ENCODE results near the gene HOGA1.

HOGA1 gene

GRCh38 chr10:97612386-97612785, 28.2 kb downstream of the HOGA1 start:
- Histone ChIP-seq H3K9me3 (no peaks in the 10 kb centered on the region), H3K4me1 (no peaks in the 10 kb centered on the region), H3K4me3 (ENCODE audit: low read depth, low read length) (no peak overlapping the region), H3K27me3 (no peaks in the 10 kb centered on the region), H3K36me3 (no peaks in the 10 kb centered on the region)
- DNase-seq = no peak
- peak; percentile 47 for TF ChIP-seq CTCF (IDR thresholded peaks at IDR 0.05; ENCODE audit: low read depth, low read length)

- Histone ChIP-seq H3K4me3 (ENCODE audit: low read depth, low read length) (no peak overlapping the region), H3K4me1 (no peaks in the 10 kb centered on the region), H3K27me3 (no peaks in the 10 kb centered on the region), H3K36me3 (no peaks in the 10 kb centered on the region), H3K9me3 (no peaks in the 10 kb centered on the region)
- DNase-seq = no peak
- TF ChIP-seq CTCF (IDR thresholded peaks at IDR 0.05; ENCODE audit: low read depth, low read length) = no peak
These were observed 34.1 kb downstream of the HOGA1 start for GRCh38 chr10:97618285-97618684.

- no peak for DNase-seq
- Histone ChIP-seq H3K4me3 (ENCODE audit: low read depth, low read length) (no peak overlapping the region), H3K4me1 (no peaks in the 10 kb centered on the region), H3K27me3 (no peaks in the 10 kb centered on the region), H3K9me3 (no peaks in the 10 kb centered on the region), H3K36me3 (no peaks in the 10 kb centered on the region)
- no peak for TF ChIP-seq CTCF (IDR thresholded peaks at IDR 0.05; ENCODE audit: low read depth, low read length)
These were observed 34.5 kb downstream of the HOGA1 start for GRCh38 chr10:97618733-97619132.

- Histone ChIP-seq H3K4me1 (no peaks in the 10 kb centered on the region), H3K9me3 (no peaks in the 10 kb centered on the region), H3K27me3 (no peaks in the 10 kb centered on the region), H3K4me3 (ENCODE audit: low read depth, low read length) (no peak overlapping the region), H3K36me3 (no peaks in the 10 kb centered on the region)
- no peak for TF ChIP-seq CTCF (IDR thresholded peaks at IDR 0.05; ENCODE audit: low read depth, low read length)
- DNase-seq = no peak
These were observed 39.1 kb downstream of the HOGA1 start for GRCh38 chr10:97623277-97623676.

GRCh38 chr10:97627731-97628130, 43.5 kb downstream of the HOGA1 start:
- no peak for DNase-seq
- no peak overlapping the region for H3K4me3 ChIP-seq (ENCODE audit: low read depth, low read length)

GRCh38 chr10:97628228-97628627, 44.0 kb downstream of the HOGA1 start:
- Histone ChIP-seq H3K4me3 (ENCODE audit: low read depth, low read length) (no peak overlapping the region), H3K36me3 (no peaks in the 10 kb centered on the region), H3K27me3 (no peaks in the 10 kb centered on the region), H3K4me1 (no peaks in the 10 kb centered on the region), H3K9me3 (no peaks in the 10 kb centered on the region)
- TF ChIP-seq CTCF (IDR thresholded peaks at IDR 0.05; ENCODE audit: low read depth, low read length) = no peak
- no peak for DNase-seq

More at GRCh38 chr10:97627731-97628130, 43.5 kb downstream of the HOGA1 start:
- TF ChIP-seq CTCF (IDR thresholded peaks at IDR 0.05; ENCODE audit: low read depth, low read length) = no peak
- no peaks in the 10 kb centered on the region for H3K36me3 ChIP-seq
- H3K4me1 ChIP-seq = no peaks in the 10 kb centered on the region
- no peaks in the 10 kb centered on the region for H3K27me3 ChIP-seq
- H3K9me3 ChIP-seq = no peaks in the 10 kb centered on the region
